Measurements from ENCODE around the gene TRPC4.
"Not testable (repeated sequence)": the region's sequence is repeated elsewhere in the genome, so short reads cannot be mapped to it uniquely, and the experiment has no call there.

The TRPC4 gene

GRCh38 chr13:37806666-37807065, 62.9 kb downstream of the TRPC4 start:
- no peak for TF ChIP-seq CTCF (IDR thresholded peaks at IDR 0.05; ENCODE audit: low read depth, low read length)
- in situ Hi-C loops (cut with HindIII; ENCODE audit: low sequenced_read_pairs): no loop called here
- no peak overlapping the region for H3K4me3 ChIP-seq (ENCODE audit: low read depth, low read length)
- DNase-seq (ENCODE audit: low read depth, low spot score): no peak

GRCh38 chr13:37797631-37798030, 71.9 kb downstream of the TRPC4 start:
- TF ChIP-seq CTCF (IDR thresholded peaks at IDR 0.05; ENCODE audit: low read depth, low read length): no peak
- in situ Hi-C loops (cut with HindIII; ENCODE audit: low sequenced_read_pairs): no loop called here

GRCh38 chr13:37796795-37797194, 72.8 kb downstream of the TRPC4 start:
- H3K4me3 ChIP-seq (ENCODE audit: low read depth, low read length); DNase-seq (ENCODE audit: low read depth, low spot score); in situ Hi-C loops (cut with HindIII; ENCODE audit: low sequenced_read_pairs): not testable (repeated sequence)

More at GRCh38 chr13:37797631-37798030, 71.9 kb downstream of the TRPC4 start:
- no peak for DNase-seq (ENCODE audit: low read depth, low spot score)
- no peak overlapping the region for H3K4me3 ChIP-seq (ENCODE audit: low read depth, low read length)

DNA sequence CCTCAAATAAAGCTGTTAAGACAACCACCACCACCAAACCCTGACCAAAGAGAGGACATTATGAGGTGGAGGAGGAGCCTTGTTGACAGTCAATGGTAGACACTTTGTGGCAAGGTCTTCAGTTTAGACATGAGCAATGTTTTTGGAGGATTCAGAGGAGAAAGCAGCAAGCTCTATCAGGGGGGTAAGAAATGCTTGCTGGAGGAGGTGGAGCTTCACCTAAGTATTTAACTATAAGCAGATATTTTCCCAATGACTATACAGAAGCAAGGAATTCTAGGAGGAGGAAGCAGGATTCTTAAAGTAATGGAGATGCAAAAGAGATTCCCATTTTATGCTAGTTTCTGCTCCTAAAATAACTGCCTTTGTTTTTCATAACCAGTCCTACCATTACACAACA, 74.2 kb downstream of the TRPC4 start:
- in situ Hi-C loops (cut with HindIII; ENCODE audit: low sequenced_read_pairs): no loop called here

GRCh38 chr13:37791699-37792098, 77.9 kb downstream of the TRPC4 start:
- no peak for TF ChIP-seq CTCF (IDR thresholded peaks at IDR 0.05; ENCODE audit: low read depth, low read length)
- no peak for DNase-seq (ENCODE audit: low read depth, low spot score)
- in situ Hi-C loops (cut with HindIII; ENCODE audit: low sequenced_read_pairs): no loop called here

More for the DNA sequence above, 74.2 kb downstream of the TRPC4 start:
- no peak for TF ChIP-seq CTCF (IDR thresholded peaks at IDR 0.05; ENCODE audit: low read depth, low read length)
- H3K4me3 ChIP-seq (ENCODE audit: low read depth, low read length): no peak overlapping the region
- no peak for DNase-seq (ENCODE audit: low read depth, low spot score)

DNA sequence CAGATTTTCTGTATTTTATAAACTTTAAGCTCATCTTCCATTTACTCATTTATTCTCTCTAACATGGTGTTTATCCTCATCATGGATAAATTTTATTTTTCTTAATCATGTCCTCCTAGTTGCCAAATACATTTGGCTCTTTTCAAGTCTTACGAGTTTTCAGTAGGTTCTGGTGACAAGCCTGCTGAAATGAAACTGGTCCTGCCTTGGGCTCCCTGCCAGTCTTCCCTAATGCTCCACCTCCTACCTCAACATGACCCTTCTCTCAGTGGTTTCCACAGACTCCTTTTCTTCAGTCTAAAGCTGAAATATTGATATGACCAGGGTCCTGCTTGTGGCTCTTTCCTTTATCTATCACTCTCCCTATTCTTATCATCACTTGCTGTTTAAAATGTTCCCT, 81.2 kb downstream of the TRPC4 start:
- in situ Hi-C loops (cut with HindIII; ENCODE audit: low sequenced_read_pairs): no loop called here
- no peak for DNase-seq (ENCODE audit: low read depth, low spot score)
- no peak overlapping the region for H3K4me3 ChIP-seq (ENCODE audit: low read depth, low read length)
- no peak for TF ChIP-seq CTCF (IDR thresholded peaks at IDR 0.05; ENCODE audit: low read depth, low read length)

More at GRCh38 chr13:37791699-37792098, 77.9 kb downstream of the TRPC4 start:
- H3K4me3 ChIP-seq (ENCODE audit: low read depth, low read length): no peak overlapping the region

GRCh38 chr13:37777676-37778075, 91.9 kb downstream of the TRPC4 start:
- no peak for DNase-seq (ENCODE audit: low read depth, low spot score)
- in situ Hi-C loops (cut with HindIII; ENCODE audit: low sequenced_read_pairs): no loop called here
- no peak overlapping the region for H3K4me3 ChIP-seq (ENCODE audit: low read depth, low read length)
- no peak for TF ChIP-seq CTCF (IDR thresholded peaks at IDR 0.05; ENCODE audit: low read depth, low read length)

All from astrocyte of the spinal cord (primary cell).